AG04449 (cell line): ENCODE data around the gene TMSB4X.

ENCODE experiments used
- CTCF ChIA-PET: fragments of 350-600 bp; formaldehyde crosslinking; extraction: SDS; loops from one replicate; lab custom pipeline; 2021; ENCODE audit warnings: antibody characterized with exemption; lab: Yijun Ruan, JAX
- POLR2A ChIA-PET: fragments of 400-600, 350-600 bp; formaldehyde crosslinking; extraction: SDS; loops from one replicate; lab custom pipeline; 2020; ENCODE audit warnings: antibody characterized with exemption, inconsistent platforms; lab: Yijun Ruan, JAX
- DNase-seq: peaks from one replicate; pipeline ENCODE4 v3.0.0-alpha.2; 2010; ENCODE audit warnings: low read depth, low spot score
- H3K4me3 ChIP-seq: 2 replicates; pipeline ENCODE4 v1.5.1; 2011; ENCODE audit warnings: low read depth, mild to moderate bottlenecking, control low read depth, low read length
- TF ChIP-seq, protein P1 (sequence below): IDR thresholded peaks from one replicate; pipeline ENCODE4 v1.5.1; 2011; ENCODE audit warnings: mild to moderate bottlenecking, moderate library complexity, low read length, control low read depth, inconsistent platforms; ENCODE audit not compliant: insufficient read depth; ENCODE audit errors: missing control alignments

Gene TMSB4X

GRCh38 chrX:12985331-12985730, 10.4 kb downstream of the TMSB4X start:
- DNase-seq = no peak
- CTCF ChIA-PET = interaction anchor here (1.6 kb wide), 1 partner anchor 661 kb away, joined by 3 read pairs; no protein-coding TSS in a partner anchor
- no peak overlapping the region for H3K4me3 ChIP-seq
- POLR2A ChIA-PET = no interaction called here
- TF ChIP-seq, protein P1, sequence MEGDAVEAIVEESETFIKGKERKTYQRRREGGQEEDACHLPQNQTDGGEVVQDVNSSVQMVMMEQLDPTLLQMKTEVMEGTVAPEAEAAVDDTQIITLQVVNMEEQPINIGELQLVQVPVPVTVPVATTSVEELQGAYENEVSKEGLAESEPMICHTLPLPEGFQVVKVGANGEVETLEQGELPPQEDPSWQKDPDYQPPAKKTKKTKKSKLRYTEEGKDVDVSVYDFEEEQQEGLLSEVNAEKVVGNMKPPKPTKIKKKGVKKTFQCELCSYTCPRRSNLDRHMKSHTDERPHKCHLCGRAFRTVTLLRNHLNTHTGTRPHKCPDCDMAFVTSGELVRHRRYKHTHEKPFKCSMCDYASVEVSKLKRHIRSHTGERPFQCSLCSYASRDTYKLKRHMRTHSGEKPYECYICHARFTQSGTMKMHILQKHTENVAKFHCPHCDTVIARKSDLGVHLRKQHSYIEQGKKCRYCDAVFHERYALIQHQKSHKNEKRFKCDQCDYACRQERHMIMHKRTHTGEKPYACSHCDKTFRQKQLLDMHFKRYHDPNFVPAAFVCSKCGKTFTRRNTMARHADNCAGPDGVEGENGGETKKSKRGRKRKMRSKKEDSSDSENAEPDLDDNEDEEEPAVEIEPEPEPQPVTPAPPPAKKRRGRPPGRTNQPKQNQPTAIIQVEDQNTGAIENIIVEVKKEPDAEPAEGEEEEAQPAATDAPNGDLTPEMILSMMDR = no peak

- POLR2A ChIA-PET = no interaction called here
- CTCF ChIA-PET = interaction anchor here (1.6 kb wide), 1 partner anchor 660 kb away, joined by 3 read pairs; no protein-coding TSS in a partner anchor
These were observed 11.4 kb downstream of the TMSB4X start for GRCh38 chrX:12986164-12986779.

GRCh38 chrX:12986886-12987285, 12.0 kb downstream of the TMSB4X start:
- DNase-seq = no peak
- CTCF ChIA-PET = no interaction called here
- POLR2A ChIA-PET = no interaction called here
- no peak overlapping the region for H3K4me3 ChIP-seq
- TF ChIP-seq, protein P1 = no peak

More at GRCh38 chrX:12986164-12986779, 11.4 kb downstream of the TMSB4X start:
- H3K4me3 ChIP-seq = no peak overlapping the region
- TF ChIP-seq, protein P1 = no peak
- no peak for DNase-seq

DNA sequence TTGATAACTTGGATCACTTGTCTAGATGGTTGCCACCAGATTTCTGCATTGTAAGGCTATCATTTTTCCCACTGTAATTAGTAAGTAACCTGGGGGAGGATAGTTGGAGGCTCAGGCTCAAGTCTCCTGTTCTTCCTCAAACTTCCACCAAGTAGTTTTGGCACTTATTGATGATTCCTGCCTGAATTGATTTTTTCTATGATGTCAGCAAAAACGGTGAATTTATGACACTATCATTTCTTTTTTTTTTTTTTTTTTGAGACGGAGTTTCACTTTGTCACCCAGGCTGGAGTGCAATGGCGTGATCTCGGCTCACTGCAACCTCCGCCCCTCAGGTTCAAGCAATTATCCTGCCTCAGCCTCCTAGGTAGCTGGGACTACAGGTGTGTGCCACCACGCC, 12.4 kb downstream of the TMSB4X start:
- H3K4me3 ChIP-seq = no peak overlapping the region
- ChIA-PET CTCF (no interaction called here), POLR2A (no interaction called here)
- no peak for DNase-seq
- TF ChIP-seq, protein P1 = no peak

GRCh38 chrX:12987900-12988594, 13.1 kb downstream of the TMSB4X start:
- ChIA-PET POLR2A (no interaction called here), CTCF (no interaction called here)
- no peak for DNase-seq
- no peak overlapping the region for H3K4me3 ChIP-seq
- TF ChIP-seq, protein P1 = no peak

DNA sequence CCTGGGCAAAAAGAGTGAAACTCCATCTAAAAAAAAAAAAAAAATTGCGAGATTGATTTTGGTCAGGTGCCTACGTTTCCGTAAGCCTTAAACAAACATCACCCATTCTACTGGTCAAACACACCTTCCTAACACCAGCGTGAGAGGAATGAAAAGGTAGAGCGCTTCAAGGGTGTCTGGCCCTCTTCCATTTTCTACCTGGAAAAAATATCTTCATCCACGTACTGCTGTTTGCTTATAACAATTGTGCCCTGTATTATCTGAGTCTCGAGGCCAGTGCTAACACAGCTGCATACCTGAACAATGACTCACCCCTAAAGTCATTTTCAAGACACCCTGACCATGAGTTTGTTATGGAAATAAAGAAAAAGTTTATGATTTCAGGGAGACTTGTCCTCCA, 13.9 kb downstream of the TMSB4X start:
- TF ChIP-seq, protein P1 = no peak
- H3K4me3 ChIP-seq = no peak overlapping the region
- CTCF ChIA-PET = no interaction called here
- POLR2A ChIA-PET = no interaction called here
- no peak for DNase-seq
